ENCODE measurements around the gene PEX5. TPM values are rescaled to one million over a fixed set of nuclear protein-coding genes. Genes with fewer than 3 reads are reported as not detected.

PEX5 gene
- total and polyA plus RNA-seq, 2 of the 8 experiments (the other 6 are each of a cell fraction or from before 2014, with no cell fraction given), result 16.8 to 50.5 TPM

- Histone ChIP-seq H3K9me3 (ENCODE audit: insufficient read depth in 2 of 2, low read depth in 1 of 2, low read length in 1 of 2) (peaks cover 0 to 14% of the 10 kb centered on the region in 2 experiments; a peak in 2 of 4 replicates), H3K27ac (ENCODE audit: low read depth, low read length) (no peak overlapping the region), H3K23ac (ENCODE audit: insufficient read length) (no peak overlapping the region), H3K4me3 (ENCODE audit: extremely low read depth in 1 of 4, insufficient read depth in 2 of 4, low read depth in 3 of 4, low read length in 4 of 4) (no peak overlapping the region), H3K18ac (ENCODE audit: extremely low read depth, low read length) (no peak overlapping the region), H3K36me3 (ENCODE audit: control insufficient read depth in 2 of 4, insufficient read depth in 4 of 4, low read length in 3 of 4) (peaks cover 20 to 68% (median 56%) of the 10 kb centered on the region in 4 experiments), H4K8ac (ENCODE audit: extremely low read depth, insufficient read depth, low read length) (no peak overlapping the region), H2BK120ac (replicated peaks; ENCODE audit: low read depth, low read length) (no peak overlapping the region), H2AK5ac (ENCODE audit: low read depth, low read length) (no peak overlapping the region), H3K79me2 (ENCODE audit: control insufficient read depth in 1 of 2, insufficient read depth in 2 of 2, low read length in 2 of 2) (no peaks in the 10 kb centered on the region), H3K4me2 (ENCODE audit: insufficient read depth in 1 of 2, low read depth in 2 of 2, low read length in 2 of 2) (no peak overlapping the region), H2BK20ac (ENCODE audit: low read length) (no peak overlapping the region), H3K79me1 (ENCODE audit: low read depth, low read length) (no peaks in the 10 kb centered on the region), H4K20me1 (replicated peaks in 1 of 2; ENCODE audit: control insufficient read depth in 1 of 2, insufficient read depth in 2 of 2, low read length in 2 of 2) (no peaks in the 10 kb centered on the region), H3K4me1 (replicated peaks in 1 of 4; ENCODE audit: control insufficient read depth in 3 of 4, insufficient read depth in 4 of 4, low read length in 3 of 4) (no peaks in the 10 kb centered on the region), H3K27me3 (replicated peaks in 1 of 4; ENCODE audit: control insufficient read depth in 3 of 4, extremely low read depth in 1 of 4, insufficient read depth in 3 of 4, low read length in 3 of 4) (no peaks in the 10 kb centered on the region), H3K56ac (replicated peaks; ENCODE audit: insufficient read length, low read depth, low read length) (no peak overlapping the region), H4K91ac (replicated peaks; ENCODE audit: insufficient read length, low read length) (no peak overlapping the region), H2AFZ (ENCODE audit: low read length) (no peak overlapping the region), H3K9ac (replicated peaks in 1 of 4; ENCODE audit: extremely low read depth in 1 of 4, low read depth in 3 of 4, low read length in 3 of 4) (no peak overlapping the region), H2BK5ac (ENCODE audit: low read depth, low read length) (no peak overlapping the region), H4K5ac (ENCODE audit: insufficient read length, low read depth, low read length) (no peak overlapping the region), H3K23me2 (ENCODE audit: low read depth, low read length) (no peaks in the 10 kb centered on the region; the same call in 1 of the 2 replicates), H2BK15ac (ENCODE audit: low read length) (no peak overlapping the region), H3K14ac (ENCODE audit: insufficient read length) (no peak overlapping the region), H3K4ac (replicated peaks; ENCODE audit: insufficient read length, low read depth, low read length) (no peak overlapping the region), H2BK12ac (ENCODE audit: low read depth, low read length) (no peak overlapping the region)
- no peak for DNase-seq (ENCODE audit: low read depth in 1 of 2, low spot score in 2 of 2)
- TF ChIP-seq ATF3 (IDR thresholded peaks at IDR 0.05; ENCODE audit: insufficient read depth, low read depth, low read length) (no peak), JUND (IDR thresholded peaks at IDR 0.05; ENCODE audit: low read length) (no peak), GTF2F1 (IDR thresholded peaks at IDR 0.05; ENCODE audit: borderline replicate concordance, low read depth, low read length) (no peak), TCF12 (IDR thresholded peaks at IDR 0.05; ENCODE audit: low read depth, low read length) (no peak), RFX5 (IDR thresholded peaks at IDR 0.05; ENCODE audit: borderline replicate concordance, low read depth, low read length) (no peak), HDAC6 (IDR thresholded peaks at IDR 0.05; ENCODE audit: low read depth, low read length) (no peak), SIN3A (conservative IDR thresholded peaks at IDR 0.05 in 1 of 2, IDR thresholded peaks at IDR 0.05 in 1 of 2; ENCODE audit: low read depth in 1 of 2, low read length in 2 of 2) (no peak)
- no peak for FAIRE-seq
- ChIA-PET POLR2A (ENCODE audit: partially characterized antibody) (no interaction called here), CTCF (ENCODE audit: partially characterized antibody) (interaction anchor here (1.2 kb wide), 1 partner anchor 439 kb away, joined by 3 read pairs; no protein-coding TSS in a partner anchor)
Measured at GRCh38 chr12:7205091-7205490, 15.6 kb downstream of the PEX5 start.
